Central memory CD8-positive, alpha-beta T cell (primary cell): Measurements from ENCODE around the gene ABCB4.

Experiments
- ATAC-seq: fragments of 150-1000 bp; cut with Tn5 transposase; replicated peaks from 2 replicates; pipeline ENCODE4 v1.10.0; 2022; ENCODE audit warnings: mild to moderate bottlenecking, moderate FRiP score, moderate number of reproducible peaks; ENCODE audit not compliant: poor library complexity, severe bottlenecking; ENCODE audit errors: extremely low read depth
- DNase-seq, 2 donors: peaks; one replicate each; pipeline ENCODE4 v3.0.0; 2021; ENCODE audit warnings: low spot score in 2 of 2
- H3K27ac Mint-ChIP-seq: one replicate; pipeline ENCODE4 v1.8.0; 2022; ENCODE audit warnings: low read depth, mild to moderate bottlenecking, moderate library complexity, mixed read lengths
- H3K27me3 Mint-ChIP-seq: one replicate; pipeline ENCODE4 v1.8.0; 2022; ENCODE audit warnings: mixed read lengths
- H3K36me3 Mint-ChIP-seq: one replicate; pipeline ENCODE4 v1.8.0; 2022; ENCODE audit warnings: mild to moderate bottlenecking, moderate library complexity, mixed read lengths; ENCODE audit not compliant: insufficient read depth
- H3K4me1 Mint-ChIP-seq: one replicate; pipeline ENCODE4 v1.8.0; 2022; ENCODE audit warnings: mixed read lengths
- H3K4me3 Mint-ChIP-seq: one replicate; pipeline ENCODE4 v1.8.0; 2022; ENCODE audit warnings: mild to moderate bottlenecking, moderate library complexity, mixed read lengths
- H3K9me3 Mint-ChIP-seq: one replicate; pipeline ENCODE4 v1.8.0; 2022; ENCODE audit warnings: mixed read lengths

ABCB4 gene

DNA sequence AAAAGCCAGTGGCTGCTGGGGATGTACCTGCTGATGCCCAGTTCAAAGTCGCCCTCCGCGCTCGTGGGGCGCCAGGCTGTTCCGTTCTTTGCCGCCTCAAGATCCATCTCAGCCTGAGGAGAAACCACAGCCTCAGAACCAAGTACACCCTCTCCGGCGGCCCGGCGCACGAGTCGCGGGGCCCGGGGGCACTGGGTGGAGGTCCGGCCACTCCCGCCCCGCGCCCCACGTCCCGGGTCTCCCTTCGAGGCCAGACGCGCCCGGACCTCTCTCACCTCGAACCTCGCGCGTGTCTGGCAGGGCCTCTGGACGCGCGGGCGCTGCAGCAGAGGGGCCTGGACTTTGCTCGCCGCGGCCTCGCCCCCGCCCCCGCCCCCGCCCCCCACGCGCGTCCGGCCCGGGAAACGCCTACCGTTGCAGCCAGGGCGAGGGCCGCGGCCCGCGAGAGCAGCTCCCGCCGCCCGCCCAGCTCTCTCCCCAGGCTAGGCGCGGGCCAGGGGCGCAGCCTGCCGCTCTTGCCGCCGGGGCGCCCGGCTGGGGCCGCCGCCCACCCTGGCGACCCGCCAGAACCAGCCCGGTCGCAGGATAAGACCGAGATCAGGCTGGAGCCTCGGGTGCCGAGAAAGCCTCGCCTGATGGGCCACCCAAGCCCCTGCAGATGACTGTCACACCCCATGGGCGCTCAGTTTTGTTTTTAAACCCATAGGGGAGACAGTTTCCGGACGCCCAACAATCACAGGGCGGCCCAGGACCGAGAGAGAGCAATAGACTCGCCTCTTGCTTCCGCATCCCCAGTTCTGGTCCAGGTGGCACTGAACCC, at the start of gene ABCB4:
Gene ABCB4 (minus strand): TSS at position 322 of the 820 bp plus-strand sequence. CDS start 215 bp downstream, at position 107.
- H3K9me3 Mint-ChIP-seq, result no peaks in the 10 kb centered on the region
- H3K36me3 Mint-ChIP-seq, result no peaks in the 10 kb centered on the region
- H3K4me3 Mint-ChIP-seq, result no peak within 1 kb of the TSS
- H3K27me3 Mint-ChIP-seq, result peaks cover 24% of the 10 kb centered on the region
- no peak within 1 kb of the TSS for H3K27ac Mint-ChIP-seq
- ATAC-seq (no peak), DNase-seq (no peak)
- H3K4me1 Mint-ChIP-seq, result no peaks in the 10 kb centered on the region

- H3K36me3 Mint-ChIP-seq, result peaks cover 10% of the 10 kb centered on the region
- H3K4me3 Mint-ChIP-seq, result no peak overlapping the region
- no peaks in the 10 kb centered on the region for H3K9me3 Mint-ChIP-seq
- DNase-seq, result no peak
- no peak for ATAC-seq
- H3K27ac Mint-ChIP-seq, result no peak overlapping the region
- H3K4me1 Mint-ChIP-seq, result no peaks in the 10 kb centered on the region
- peaks cover 11% of the 10 kb centered on the region for H3K27me3 Mint-ChIP-seq
Observed at GRCh38 chr7:87518735-87519134, 43.3 kb upstream of the ABCB4 start.

- no peak overlapping the region for H3K4me3 Mint-ChIP-seq
- no peak overlapping the region for H3K27ac Mint-ChIP-seq
- no peak for DNase-seq
- ATAC-seq, result no peak
- no peaks in the 10 kb centered on the region for H3K9me3 Mint-ChIP-seq
- H3K4me1 Mint-ChIP-seq, result no peaks in the 10 kb centered on the region
- H3K27me3 Mint-ChIP-seq, result peaks cover 11% of the 10 kb centered on the region
- H3K36me3 Mint-ChIP-seq, result peaks cover 10% of the 10 kb centered on the region
Observed at GRCh38 chr7:87517891-87518290, 42.4 kb upstream of the ABCB4 start.

- DNase-seq, result no peak
Observed at GRCh38 chr7:87517136-87517815, 41.8 kb upstream of the ABCB4 start.

GRCh38 chr7:87513735-87514335, 38.4 kb upstream of the ABCB4 start:
- no peak overlapping the region for H3K27ac Mint-ChIP-seq
- no peaks in the 10 kb centered on the region for H3K4me1 Mint-ChIP-seq
- H3K27me3 Mint-ChIP-seq, result no peaks in the 10 kb centered on the region
- H3K36me3 Mint-ChIP-seq, result peaks cover 10% of the 10 kb centered on the region
- ATAC-seq, result no peak
- no peaks in the 10 kb centered on the region for H3K9me3 Mint-ChIP-seq
- no peak for DNase-seq
- H3K4me3 Mint-ChIP-seq, result no peak overlapping the region

More at GRCh38 chr7:87517136-87517815, 41.8 kb upstream of the ABCB4 start:
- H3K27ac Mint-ChIP-seq, result no peak overlapping the region
- no peak for ATAC-seq
- no peak overlapping the region for H3K4me3 Mint-ChIP-seq
- no peaks in the 10 kb centered on the region for H3K4me1 Mint-ChIP-seq
- H3K27me3 Mint-ChIP-seq, result peaks cover 11% of the 10 kb centered on the region
- H3K9me3 Mint-ChIP-seq, result no peaks in the 10 kb centered on the region
- H3K36me3 Mint-ChIP-seq, result peaks cover 11% of the 10 kb centered on the region

GRCh38 chr7:87512906-87513305, 37.4 kb upstream of the ABCB4 start:
- H3K27ac Mint-ChIP-seq, result no peak overlapping the region
- no peak overlapping the region for H3K4me3 Mint-ChIP-seq
- no peak for DNase-seq
- no peaks in the 10 kb centered on the region for H3K4me1 Mint-ChIP-seq
- H3K36me3 Mint-ChIP-seq, result peaks cover 14% of the 10 kb centered on the region
- no peaks in the 10 kb centered on the region for H3K9me3 Mint-ChIP-seq
- H3K27me3 Mint-ChIP-seq, result no peaks in the 10 kb centered on the region
- no peak for ATAC-seq

DNA sequence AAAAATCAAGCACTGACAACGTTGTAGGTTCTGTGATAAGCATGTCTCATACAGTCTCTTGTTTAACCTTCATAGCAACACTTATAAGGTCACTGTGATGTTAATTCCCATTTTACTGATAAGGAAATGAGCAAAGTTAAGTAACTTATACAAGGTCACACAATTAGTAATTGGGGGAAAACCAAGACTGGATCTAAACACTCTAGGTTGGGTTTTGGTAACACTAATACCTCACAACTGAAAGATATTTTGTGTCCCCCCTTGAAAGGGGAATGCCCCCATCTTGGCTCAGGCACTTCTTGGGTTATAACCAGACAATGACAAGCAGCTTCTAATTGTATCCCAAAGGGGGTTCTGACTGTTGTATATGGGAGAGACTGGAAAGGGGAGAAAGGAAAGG, 36.0 kb upstream of the ABCB4 start:
- H3K36me3 Mint-ChIP-seq, result peaks cover 14% of the 10 kb centered on the region
- no peak for ATAC-seq

DNA sequence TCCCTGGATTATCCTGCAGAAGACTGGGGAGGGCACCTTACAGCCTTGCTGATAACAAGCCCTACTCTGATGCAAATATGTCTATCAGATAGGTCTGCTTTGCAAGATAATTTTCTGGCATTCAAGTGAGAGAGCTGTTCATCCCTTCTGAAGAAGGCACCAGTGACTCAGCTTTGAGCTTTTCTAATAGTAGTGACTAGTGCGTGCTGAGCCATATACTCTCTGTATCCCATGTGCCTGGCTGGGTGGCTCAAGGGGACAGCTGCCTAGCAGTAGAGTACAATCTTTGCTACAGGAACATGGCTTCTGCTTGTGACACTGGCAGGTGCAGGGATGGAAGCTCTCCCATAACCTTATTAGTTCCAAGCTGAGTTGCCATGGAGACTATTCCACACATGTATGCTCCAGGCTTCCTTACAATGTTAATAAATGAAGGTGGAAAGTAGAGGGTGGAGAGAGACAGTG, 35.0 kb upstream of the ABCB4 start:
- H3K4me1 Mint-ChIP-seq, result no peaks in the 10 kb centered on the region
- peaks cover 16% of the 10 kb centered on the region for H3K36me3 Mint-ChIP-seq
- no peaks in the 10 kb centered on the region for H3K9me3 Mint-ChIP-seq
- no peak for DNase-seq
- no peak overlapping the region for H3K27ac Mint-ChIP-seq
- no peaks in the 10 kb centered on the region for H3K27me3 Mint-ChIP-seq
- no peak overlapping the region for H3K4me3 Mint-ChIP-seq
- peak; percentile 24 for ATAC-seq

More for the DNA sequence above, 36.0 kb upstream of the ABCB4 start:
- H3K4me3 Mint-ChIP-seq, result no peak overlapping the region
- no peaks in the 10 kb centered on the region for H3K9me3 Mint-ChIP-seq
- H3K27me3 Mint-ChIP-seq, result no peaks in the 10 kb centered on the region
- no peaks in the 10 kb centered on the region for H3K4me1 Mint-ChIP-seq
- no peak for DNase-seq
- no peak overlapping the region for H3K27ac Mint-ChIP-seq

- ATAC-seq (no peak), DNase-seq (no peak)
- Mint-ChIP-seq H3K9me3 (no peaks in the 10 kb centered on the region), H3K36me3 (peaks cover 10% of the 10 kb centered on the region), H3K27me3 (no peaks in the 10 kb centered on the region), H3K4me3 (no peak overlapping the region), H3K4me1 (no peaks in the 10 kb centered on the region), H3K27ac (no peak overlapping the region)
Observed at GRCh38 chr7:87507446-87507845, 32.0 kb upstream of the ABCB4 start.

DNA sequence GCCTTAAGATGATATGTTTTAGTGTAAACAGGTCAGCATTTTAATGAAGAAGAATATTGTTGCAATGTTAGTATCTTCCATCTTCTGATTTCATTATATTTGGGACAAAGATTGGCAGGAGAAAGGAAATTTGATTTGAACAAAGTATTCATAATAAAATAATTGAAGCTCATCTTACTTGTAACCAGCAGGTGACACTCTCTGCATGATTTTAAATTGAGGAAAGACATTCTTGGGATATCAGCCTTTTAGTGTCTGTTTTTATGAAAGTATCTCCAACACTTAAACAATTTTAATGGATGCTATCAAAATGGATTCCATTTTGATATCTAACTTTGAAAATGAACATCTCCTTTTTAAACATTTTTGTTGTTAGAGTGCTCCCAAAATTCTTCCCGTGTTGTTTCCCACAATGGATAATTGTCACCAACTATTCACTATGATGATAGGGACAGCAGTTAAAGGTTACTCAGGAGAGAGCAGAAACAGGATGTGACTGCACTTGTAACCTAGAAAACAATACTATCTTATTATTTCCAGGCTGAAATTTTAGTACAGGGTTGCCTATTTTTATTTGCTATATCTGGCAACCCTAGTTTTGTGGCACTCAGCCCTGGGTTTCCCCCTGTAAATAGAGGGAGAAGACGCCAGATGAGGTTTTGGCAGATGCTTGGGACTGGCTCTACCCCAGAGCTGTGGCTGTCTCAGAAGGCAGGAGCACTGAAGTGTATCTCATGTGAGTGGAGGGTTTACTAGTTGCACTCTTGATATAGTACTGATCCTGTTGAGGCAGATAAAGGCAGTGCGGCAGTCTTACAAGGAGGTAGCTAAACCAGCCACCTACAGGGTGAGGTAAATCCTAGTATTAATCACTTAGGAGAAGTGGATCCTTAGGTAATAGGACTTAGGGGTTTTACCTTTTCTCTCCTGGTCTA, 31.0 kb upstream of the ABCB4 start:
- no peaks in the 10 kb centered on the region for H3K9me3 Mint-ChIP-seq
- ATAC-seq, result no peak

GRCh38 chr7:87505557-87506245, 30.2 kb upstream of the ABCB4 start:
- Mint-ChIP-seq H3K27me3 (peaks cover 8% of the 10 kb centered on the region), H3K4me3 (no peak overlapping the region), H3K4me1 (no peaks in the 10 kb centered on the region), H3K9me3 (no peaks in the 10 kb centered on the region), H3K27ac (no peak overlapping the region), H3K36me3 (peaks cover 6% of the 10 kb centered on the region)
- no peak for DNase-seq
- ATAC-seq, result no peak

More for the DNA sequence above, 31.0 kb upstream of the ABCB4 start:
- H3K4me1 Mint-ChIP-seq, result no peaks in the 10 kb centered on the region
- H3K4me3 Mint-ChIP-seq, result no peak overlapping the region
- peaks cover under 1% of the 10 kb centered on the region for H3K27me3 Mint-ChIP-seq
- DNase-seq, result no peak
- no peak overlapping the region for H3K27ac Mint-ChIP-seq
- H3K36me3 Mint-ChIP-seq, result peaks cover 7% of the 10 kb centered on the region
